ENCODE data around the gene CSTB. TPM values are rescaled to one million over a fixed set of nuclear protein-coding genes. Genes with fewer than 3 reads are reported as not detected.

Gene CSTB
- total and polyA plus RNA-seq, 8 donors = 0.58 to 403 (median 25.5) TPM

DNA sequence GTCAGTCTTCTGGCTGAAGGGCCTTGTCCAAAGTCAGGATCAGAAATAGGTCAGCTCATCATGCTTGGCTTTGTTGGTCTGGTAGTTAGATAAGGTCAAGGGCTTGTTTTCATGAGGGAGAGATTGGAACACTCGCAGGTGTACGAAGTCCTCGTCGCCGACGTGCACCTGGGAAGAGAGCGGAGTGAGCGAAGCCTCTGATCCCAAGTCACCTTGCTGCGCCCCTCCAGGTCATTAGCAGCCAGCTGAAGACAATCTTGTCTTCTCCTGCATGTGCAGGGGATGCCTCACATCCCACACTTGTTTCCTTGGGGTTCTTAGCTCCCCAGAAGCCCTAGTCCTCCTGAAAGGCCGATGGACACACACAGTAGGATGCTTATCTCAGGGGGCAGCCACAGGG lies 1.9 kb downstream of the CSTB start:
- 93 to 96% (median 93%) methylated on average over 10 of the region's 10 CpGs for WGBS, 5 donors

DNA sequence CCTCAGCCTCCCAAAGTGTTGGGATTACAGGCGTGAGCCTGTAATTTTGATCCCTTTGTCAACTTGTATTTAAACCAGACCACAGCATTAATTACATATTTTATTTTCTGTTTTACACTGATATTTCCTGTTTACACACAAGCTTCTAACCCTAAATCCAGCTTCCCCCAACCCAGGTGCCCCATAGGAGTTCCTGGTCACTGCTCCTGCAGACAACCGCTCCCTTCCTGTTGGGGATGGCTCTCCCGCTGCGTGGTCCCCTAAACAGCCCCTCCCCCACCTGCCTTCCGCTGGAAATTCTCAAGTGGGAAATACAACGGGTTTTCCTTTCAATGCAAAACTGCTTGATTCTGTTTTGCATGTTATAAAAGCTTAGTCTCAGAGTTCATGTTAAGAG lies 3.7 kb downstream of the CSTB start:
- H3K4me1 ChIP-seq = peaks cover 23 to 42% (median 37%) of the 10 kb centered on the region in 4 donors
- H3K9me3 ChIP-seq = no peaks in the 10 kb centered on the region
- peaks cover 14 to 25% (median 21%) of the 10 kb centered on the region in 4 donors for H3K36me3 ChIP-seq
- no peak overlapping the region for H3K27ac ChIP-seq
- H3K27me3 ChIP-seq = no peaks in the 10 kb centered on the region
- intact Hi-C loops (cut with DNase I; ENCODE audit: low total_unique reads) = no loop called here
- DNase-seq = no peak
- TF ChIP-seq, protein P1, sequence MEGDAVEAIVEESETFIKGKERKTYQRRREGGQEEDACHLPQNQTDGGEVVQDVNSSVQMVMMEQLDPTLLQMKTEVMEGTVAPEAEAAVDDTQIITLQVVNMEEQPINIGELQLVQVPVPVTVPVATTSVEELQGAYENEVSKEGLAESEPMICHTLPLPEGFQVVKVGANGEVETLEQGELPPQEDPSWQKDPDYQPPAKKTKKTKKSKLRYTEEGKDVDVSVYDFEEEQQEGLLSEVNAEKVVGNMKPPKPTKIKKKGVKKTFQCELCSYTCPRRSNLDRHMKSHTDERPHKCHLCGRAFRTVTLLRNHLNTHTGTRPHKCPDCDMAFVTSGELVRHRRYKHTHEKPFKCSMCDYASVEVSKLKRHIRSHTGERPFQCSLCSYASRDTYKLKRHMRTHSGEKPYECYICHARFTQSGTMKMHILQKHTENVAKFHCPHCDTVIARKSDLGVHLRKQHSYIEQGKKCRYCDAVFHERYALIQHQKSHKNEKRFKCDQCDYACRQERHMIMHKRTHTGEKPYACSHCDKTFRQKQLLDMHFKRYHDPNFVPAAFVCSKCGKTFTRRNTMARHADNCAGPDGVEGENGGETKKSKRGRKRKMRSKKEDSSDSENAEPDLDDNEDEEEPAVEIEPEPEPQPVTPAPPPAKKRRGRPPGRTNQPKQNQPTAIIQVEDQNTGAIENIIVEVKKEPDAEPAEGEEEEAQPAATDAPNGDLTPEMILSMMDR (IDR thresholded peaks at IDR 0.05) = no peak
- TF ChIP-seq EP300 (IDR thresholded peaks at IDR 0.05) (no peak), POLR2A (IDR thresholded peaks at IDR 0.05) (no peak), POLR2AphosphoS5 (IDR thresholded peaks at IDR 0.05) (no peak)
- no peak overlapping the region for H3K4me3 ChIP-seq
- 72 to 79% (median 76%) methylated on average over 6 of the region's 6 CpGs for WGBS, 5 donors

More for the DNA sequence above, 1.9 kb downstream of the CSTB start:
- DNase-seq = no peak
- H3K9me3 ChIP-seq = no peaks in the 10 kb centered on the region
- no peaks in the 10 kb centered on the region for H3K27me3 ChIP-seq
- H3K4me3 ChIP-seq = peak overlapping the region in 1 of 4 donors; percentile 72
- TF ChIP-seq, protein P1 (IDR thresholded peaks at IDR 0.05) = no peak
- no peak for TF ChIP-seq POLR2A (IDR thresholded peaks at IDR 0.05)
- no peak for TF ChIP-seq POLR2AphosphoS5 (IDR thresholded peaks at IDR 0.05)
- no peak for TF ChIP-seq EP300 (IDR thresholded peaks at IDR 0.05)
- peaks cover 13 to 32% (median 23%) of the 10 kb centered on the region in 4 donors for H3K4me1 ChIP-seq
- intact Hi-C loops (cut with DNase I; ENCODE audit: low total_unique reads) = no loop called here
- H3K36me3 ChIP-seq = peaks cover 14 to 25% (median 21%) of the 10 kb centered on the region in 4 donors
- H3K27ac ChIP-seq = no peak overlapping the region

DNA sequence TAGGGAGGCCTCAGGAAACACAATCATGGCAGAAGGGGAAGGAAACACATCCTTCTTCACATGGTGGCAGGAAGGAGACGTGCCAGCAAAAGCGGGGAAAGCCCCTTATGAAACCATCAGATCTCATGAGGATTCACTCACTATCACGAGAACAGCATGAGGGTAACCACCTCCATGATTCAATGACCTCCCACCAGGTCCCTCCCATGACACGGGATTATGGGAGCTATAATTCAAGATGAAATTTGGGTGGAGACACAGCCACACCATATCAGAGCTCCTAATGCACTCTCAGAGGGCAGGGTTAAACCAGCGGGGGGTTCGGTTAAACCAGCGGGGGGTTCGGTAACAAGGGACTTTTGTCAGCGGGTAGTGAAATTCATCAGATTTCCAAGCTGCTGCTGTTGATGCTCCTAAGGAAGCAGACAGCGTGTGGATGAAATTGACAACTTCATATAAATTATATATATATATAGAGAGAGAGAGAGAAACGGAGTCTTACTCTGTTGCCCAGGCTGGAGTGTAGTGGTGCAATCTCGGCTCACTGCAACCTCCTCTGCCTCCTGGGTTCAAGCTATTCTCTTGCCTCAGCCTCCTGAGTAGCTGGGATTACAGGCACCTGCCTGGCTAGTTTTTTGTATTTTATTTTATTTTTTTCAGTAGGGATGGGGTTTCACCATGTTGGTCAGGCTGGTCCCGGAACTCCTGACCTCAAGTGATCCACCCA lies 4.2 kb downstream of the CSTB start:
- Histone ChIP-seq H3K4me1 (peaks cover 23 to 47% (median 43%) of the 10 kb centered on the region in 4 donors), H3K4me3 (no peak overlapping the region), H3K36me3 (peaks cover 14 to 25% (median 21%) of the 10 kb centered on the region in 4 donors), H3K27ac (no peak overlapping the region), H3K27me3 (no peaks in the 10 kb centered on the region), H3K9me3 (no peaks in the 10 kb centered on the region)
- TF ChIP-seq POLR2AphosphoS5 (IDR thresholded peaks at IDR 0.05) = no peak
- TF ChIP-seq, protein P1 (IDR thresholded peaks at IDR 0.05) = no peak
- TF ChIP-seq EP300 (IDR thresholded peaks at IDR 0.05) = no peak
- TF ChIP-seq POLR2A (IDR thresholded peaks at IDR 0.05) = no peak
- intact Hi-C loops (cut with DNase I; ENCODE audit: low total_unique reads) = no loop called here
- no peak for DNase-seq
- WGBS, 5 donors = 85 to 88% (median 87%) methylated on average over 13 of the region's 13 CpGs

DNA sequence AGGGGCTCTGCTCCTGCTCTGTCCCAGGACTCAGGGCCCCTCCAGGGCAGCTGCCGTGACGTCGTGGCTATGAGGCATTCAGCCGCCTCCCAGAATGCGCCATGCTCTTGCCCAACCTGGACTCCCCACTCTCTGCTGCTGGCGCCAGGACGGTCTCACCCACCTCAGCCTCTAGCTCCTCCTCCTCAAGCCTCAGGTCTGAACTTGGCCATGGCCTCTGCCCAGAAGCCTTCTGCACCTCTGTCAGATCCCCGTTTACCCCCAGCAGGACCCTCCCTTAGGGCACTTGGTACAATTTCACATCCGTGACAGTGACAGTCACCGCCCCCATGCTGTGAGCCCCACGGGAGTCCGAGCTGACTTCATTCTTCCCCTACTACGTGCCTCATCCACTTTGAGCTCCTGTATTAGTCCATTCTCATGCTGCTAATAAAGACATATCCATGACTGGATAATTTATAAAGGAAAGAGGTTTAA lies 4.9 kb downstream of the CSTB start:
- intact Hi-C loops (cut with DNase I; ENCODE audit: low total_unique reads) = no loop called here
- 75 to 80% (median 78%) methylated on average over 13 of the region's 13 CpGs for WGBS, 5 donors
- DNase-seq = no peak
- Histone ChIP-seq H3K27ac (no peak overlapping the region), H3K36me3 (peaks cover 14 to 25% (median 21%) of the 10 kb centered on the region in 4 donors), H3K4me1 (peaks cover 23 to 49% (median 40%) of the 10 kb centered on the region in 4 donors), H3K9me3 (no peaks in the 10 kb centered on the region), H3K4me3 (no peak overlapping the region), H3K27me3 (no peaks in the 10 kb centered on the region)
- TF ChIP-seq, protein P1 (IDR thresholded peaks at IDR 0.05) = no peak
- TF ChIP-seq EP300 (IDR thresholded peaks at IDR 0.05) (no peak), POLR2AphosphoS5 (IDR thresholded peaks at IDR 0.05) (no peak), POLR2A (IDR thresholded peaks at IDR 0.05) (no peak)

All from stomach (tissue), 9 donors.